A673 (cell line): ENCODE data around the gene TWSG1. TPM values are rescaled to one million over a fixed set of nuclear protein-coding genes. Genes with fewer than 3 reads are reported as not detected.
A peak's percentile ranks its signal among the peaks of the same experiment; 100 is the strongest.
"Not testable (repeated sequence)": the region's sequence is repeated elsewhere in the genome, so short reads cannot be mapped to it uniquely, and the experiment has no call there.

ENCODE experiments used
- BruUV-seq: library from RNA; stranded (reverse); fragments of 400-500 nt; replicated peaks from 2 replicates; lab custom pipeline; 2021; lab: Mats Ljungman, UMichigan
- CTCF ChIA-PET: fragments of 300-600 bp; sonication (Branson Sonifier 250); formaldehyde crosslinking; loops from one replicate; lab custom pipeline; 2022; ENCODE audit warnings: antibody characterized with exemption; lab: Charles Lee
- POLR2A ChIA-PET: fragments of 300-600 bp; sonication (Branson Sonifier 250); formaldehyde crosslinking; loops from one replicate; lab custom pipeline; 2022; ENCODE audit warnings: antibody characterized with exemption; ENCODE audit not compliant: low non-redundant PET; lab: Charles Lee
- DNase-seq: peaks from one replicate; pipeline ENCODE4 v3.0.0-alpha.2; 2015; ENCODE audit warnings: low spot score
- H3K27ac ChIP-seq: fragments of 200-600 bp; sonication (generic); 2 replicates; pipeline ENCODE4 v1.5.1; 2016; ENCODE audit warnings: mixed run types, low read depth, mild to moderate bottlenecking, mixed read lengths, antibody characterized with exemption, low read length; ENCODE audit not compliant: poor library complexity, severe bottlenecking
- H3K27me3 ChIP-seq: fragments of 200-600 bp; sonication (generic); replicated peaks from 2 replicates; pipeline ENCODE4 v1.6.1; 2017; ENCODE audit warnings: mixed run types, low read depth, mild to moderate bottlenecking, mixed read lengths, antibody characterized with exemption, low read length; ENCODE audit not compliant: insufficient read depth, poor library complexity
- H3K36me3 ChIP-seq: fragments of 200-600 bp; sonication (generic); 2 replicates; pipeline ENCODE4 v1.6.1; 2016; ENCODE audit warnings: mixed run types, mild to moderate bottlenecking, mixed read lengths, antibody characterized with exemption, low read length; ENCODE audit not compliant: insufficient read depth, poor library complexity, severe bottlenecking
- H3K4me1 ChIP-seq: fragments of 200-600 bp; sonication (generic); 2 replicates; pipeline ENCODE4 v1.6.1; 2017; ENCODE audit warnings: mixed run types, mild to moderate bottlenecking, mixed read lengths, antibody characterized with exemption, low read length; ENCODE audit not compliant: insufficient read depth, poor library complexity, severe bottlenecking
- H3K4me3 ChIP-seq: fragments of 200-600 bp; sonication (generic); 2 replicates; pipeline ENCODE4 v1.5.1; 2016; ENCODE audit warnings: low read depth, mixed run types, mild to moderate bottlenecking, mixed read lengths, low read length; ENCODE audit not compliant: poor library complexity, severe bottlenecking
- H3K9me3 ChIP-seq: fragments of 200-600 bp; sonication (generic); 2 replicates; pipeline ENCODE4 v1.6.1; 2016; ENCODE audit warnings: mixed run types, low read depth, mild to moderate bottlenecking, mixed read lengths, antibody characterized with exemption, low read length; ENCODE audit not compliant: poor library complexity, severe bottlenecking
- CTCF ChIP-seq: fragments of 300-800, 200-600 bp; sonication (generic); conservative IDR thresholded peaks from 2 replicates; pipeline ENCODE4 v1.5.1; 2017; ENCODE audit warnings: low read depth, mild to moderate bottlenecking, antibody characterized with exemption, low read length, moderate library complexity, mixed read lengths
- EZH2 ChIP-seq: fragments of 200-600 bp; sonication (generic); IDR thresholded peaks from 2 replicates; pipeline ENCODE4 v1.6.1; 2017; ENCODE audit warnings: borderline replicate concordance, low read depth, mild to moderate bottlenecking, mixed read lengths, antibody characterized with exemption, low read length; ENCODE audit not compliant: poor library complexity, severe bottlenecking
- intact Hi-C: fragments of 100-400 bp; cut with micrococcal nuclease; formaldehyde crosslinking; loops from one replicate; pipeline ENCODE4 v1.10.0; 2022; ENCODE audit not compliant: unreplicated experiment
- total RNA-seq: library from RNA; stranded (reverse); gene quantifications from 2 replicates; pipeline ENCODE4 v1.2.3, GENCODE V29; 2021

Gene TWSG1
- total RNA-seq, 1 experiment from 2014 or later: 34.9 TPM

GRCh38 chr18:9428301-9428706 is 93.7 kb downstream of the TWSG1 start:
- BruUV-seq: no TSS peak
- Histone ChIP-seq H3K4me1 (peaks cover 6% of the 10 kb centered on the region), H3K9me3 (no peaks in the 10 kb centered on the region), H3K27me3 (no peaks in the 10 kb centered on the region), H3K4me3 (no peak overlapping the region), H3K27ac (no peak overlapping the region), H3K36me3 (no peaks in the 10 kb centered on the region)
- DNase-seq: peak; percentile 23
- TF ChIP-seq CTCF: no peak
- TF ChIP-seq EZH2: no peak
- ChIA-PET POLR2A (no interaction called here), CTCF (no interaction called here)
- intact Hi-C loops: no loop called here

GRCh38 chr18:9428862-9429661 is 94.5 kb downstream of the TWSG1 start:
- TF ChIP-seq CTCF (no peak), EZH2 (no peak)
- H3K4me3 ChIP-seq: no peak overlapping the region
- H3K27ac ChIP-seq: no peak overlapping the region
- ChIA-PET CTCF (no interaction called here), POLR2A (no interaction called here)
- H3K9me3 ChIP-seq: no peaks in the 10 kb centered on the region
- BruUV-seq: no TSS peak
- no peaks in the 10 kb centered on the region for H3K27me3 ChIP-seq
- peaks cover 6% of the 10 kb centered on the region for H3K4me1 ChIP-seq
- no peaks in the 10 kb centered on the region for H3K36me3 ChIP-seq
- DNase-seq: no peak
- intact Hi-C loops: no loop called here

- intact Hi-C loops: no loop called here
- peaks cover 6% of the 10 kb centered on the region for H3K4me1 ChIP-seq
- no peak overlapping the region for H3K4me3 ChIP-seq
- no peak for TF ChIP-seq CTCF
- TF ChIP-seq EZH2: no peak
- no peaks in the 10 kb centered on the region for H3K36me3 ChIP-seq
- no TSS peak for BruUV-seq
- no peaks in the 10 kb centered on the region for H3K27me3 ChIP-seq
- CTCF ChIA-PET: no interaction called here
- no peak for DNase-seq
- POLR2A ChIA-PET: no interaction called here
- no peak overlapping the region for H3K27ac ChIP-seq
- H3K9me3 ChIP-seq: no peaks in the 10 kb centered on the region
These were observed 95.1 kb downstream of the TWSG1 start for GRCh38 chr18:9429662-9429993.

- POLR2A ChIA-PET: not testable (repeated sequence)
These were observed 95.7 kb downstream of the TWSG1 start for GRCh38 chr18:9430315-9430714.

More at GRCh38 chr18:9430315-9430714, 95.7 kb downstream of the TWSG1 start:
- H3K9me3 ChIP-seq, DNase-seq, H3K27ac ChIP-seq, H3K4me3 ChIP-seq, CTCF ChIA-PET, intact Hi-C loops, H3K4me1 ChIP-seq, BruUV-seq, H3K36me3 ChIP-seq, H3K27me3 ChIP-seq: not testable (repeated sequence)
